ENCODE measurements around the gene RPS6KA2.

- TF ChIP-seq EZH2 (IDR thresholded peaks at IDR 0.05; ENCODE audit: low read depth) (no peak), CTCF (conservative IDR thresholded peaks at IDR 0.05) (no peak)
Observed at GRCh38 chr6:166616261-166617238, 10.5 kb downstream of the RPS6KA2 start.
